EL (cell line): ENCODE data around the gene AKIP1.
A peak's percentile ranks its signal among the peaks of the same experiment; 100 is the strongest.
"Not testable (repeated sequence)": the region's sequence is repeated elsewhere in the genome, so short reads cannot be mapped to it uniquely, and the experiment has no call there.

ENCODE experiments used
- DNase-seq: peaks from one replicate; pipeline ENCODE4 v3.0.0-alpha.2; 2016

The AKIP1 gene

DNA sequence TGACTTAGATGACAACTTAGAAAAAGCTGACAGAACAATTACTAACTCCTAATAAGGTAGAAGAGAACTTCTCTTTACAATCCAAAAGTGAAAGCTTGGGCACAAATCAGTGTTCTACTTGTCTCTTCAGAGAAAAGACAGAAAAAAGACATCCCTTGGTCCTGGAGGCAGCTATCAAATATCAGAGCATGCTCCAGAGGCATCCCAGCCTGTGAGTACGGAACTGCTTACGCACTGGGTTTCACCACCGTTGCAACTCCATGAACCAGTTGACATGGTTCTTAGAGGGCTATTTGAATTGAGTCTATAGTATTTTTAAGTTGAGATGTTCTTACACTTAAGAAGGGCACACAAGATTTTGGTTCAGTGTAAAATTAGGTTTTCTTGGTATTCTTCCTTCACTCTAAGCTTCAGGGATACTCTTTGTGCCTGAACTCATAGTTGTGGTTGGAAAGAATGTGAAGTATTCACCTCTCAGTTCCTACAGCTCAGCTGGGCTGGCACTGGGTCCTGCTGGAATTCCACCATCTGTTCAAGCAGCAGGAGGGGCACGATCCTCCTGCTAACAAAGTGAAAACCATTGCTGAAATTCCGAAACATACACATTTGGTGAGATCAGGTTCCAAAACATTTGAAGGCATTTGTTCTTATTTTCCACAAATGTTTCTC lies 6.3 kb downstream of the AKIP1 start:
- peak; percentile 94 for DNase-seq

DNA sequence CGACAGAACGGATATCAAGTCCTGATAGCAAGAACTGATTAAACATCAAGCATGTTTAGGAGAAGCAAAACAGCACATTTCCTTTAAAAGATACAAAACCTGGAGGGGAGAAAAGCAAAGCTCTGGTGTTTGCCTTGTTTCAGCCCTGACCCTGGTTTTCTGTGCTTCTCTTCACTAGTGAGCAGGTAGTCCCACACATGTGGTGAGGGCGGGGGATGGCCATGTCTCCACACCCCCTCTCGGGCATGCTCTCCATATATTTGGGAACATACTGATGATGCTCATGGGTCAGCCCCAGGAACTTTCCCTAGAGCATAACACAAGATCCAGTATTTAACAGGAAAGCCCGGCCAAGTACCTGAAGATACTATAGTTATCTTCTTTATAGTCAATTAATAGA lies 11.7 kb downstream of the AKIP1 start:
- DNase-seq: no peak

DNA sequence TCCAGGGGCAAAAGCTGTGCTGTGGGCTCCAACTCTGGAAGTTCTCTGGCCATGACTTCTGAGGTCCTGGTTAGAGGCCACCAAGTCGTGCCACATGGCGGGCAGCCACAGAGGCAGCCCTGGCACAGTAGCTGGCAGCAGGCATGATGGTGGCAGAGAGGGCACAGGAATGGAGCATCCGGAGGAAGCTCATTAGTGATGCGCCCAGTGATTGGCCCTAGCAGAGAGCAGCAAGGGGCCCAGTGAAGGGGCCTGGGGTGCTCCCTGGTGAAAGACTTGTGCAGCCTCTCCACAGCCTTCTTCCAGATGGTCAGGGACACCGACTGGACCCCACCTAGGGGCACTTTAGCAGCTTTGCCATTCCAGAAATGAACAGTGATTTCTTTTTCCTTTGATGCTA lies 14.7 kb downstream of the AKIP1 start:
- DNase-seq: no peak

DNA sequence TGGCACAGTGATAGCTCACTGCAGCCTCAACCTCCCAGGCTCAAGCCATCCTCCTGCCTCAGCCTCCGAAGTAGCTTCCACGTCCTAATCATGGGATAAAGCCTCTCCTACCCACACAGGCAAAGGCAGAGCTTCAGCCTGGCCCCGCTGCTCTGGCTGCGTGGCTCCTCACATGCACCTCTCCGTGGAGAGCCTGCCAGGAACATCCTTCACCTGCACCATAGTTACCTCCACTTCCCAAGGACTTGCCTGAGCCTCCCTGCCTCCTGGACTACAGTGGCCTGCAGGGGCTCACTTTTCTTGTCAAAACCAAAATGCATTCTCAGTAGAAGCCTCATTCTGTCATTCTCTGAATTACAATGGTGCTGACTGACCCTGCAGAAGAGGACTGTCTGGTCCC lies 15.2 kb downstream of the AKIP1 start:
- no peak for DNase-seq

DNA sequence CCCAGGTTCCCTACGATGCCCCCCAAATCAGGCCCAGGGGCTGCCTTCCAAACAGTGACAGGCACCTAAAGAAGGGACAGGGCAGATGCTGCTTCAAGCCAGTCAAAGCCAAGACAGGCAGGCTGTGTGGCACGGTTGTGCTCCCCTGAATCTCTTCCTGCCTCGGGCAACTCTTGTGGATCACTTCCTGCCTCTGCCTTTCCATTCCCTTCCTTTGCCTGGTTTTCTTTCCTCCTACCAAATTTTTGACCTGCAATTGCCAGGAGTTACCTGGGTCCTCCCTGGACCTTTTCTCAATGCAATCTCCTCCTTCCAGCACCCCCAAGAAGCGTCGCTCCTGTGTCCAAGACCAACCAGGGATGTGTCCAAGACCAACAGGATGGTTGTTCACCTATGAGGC lies 16.2 kb downstream of the AKIP1 start:
- DNase-seq: no peak

DNA sequence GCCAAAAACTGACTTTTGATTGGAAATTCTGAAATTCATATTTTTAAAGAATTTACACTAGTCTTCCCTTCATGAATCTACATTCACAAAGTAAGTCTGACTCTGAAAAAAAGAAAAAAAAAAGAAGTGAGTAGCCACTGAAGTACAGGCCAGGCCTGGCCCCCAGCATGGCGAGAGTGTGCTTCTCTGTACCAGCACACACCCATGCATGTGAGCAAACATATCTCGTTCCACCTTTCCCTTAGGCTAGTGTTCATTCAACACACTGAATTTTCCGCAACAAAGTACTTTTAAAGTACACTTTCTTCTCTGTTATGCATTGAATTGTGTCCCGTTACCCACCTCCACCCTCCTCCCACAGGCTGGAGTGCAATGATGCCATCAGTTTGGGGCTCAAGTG lies 17.2 kb downstream of the AKIP1 start:
- DNase-seq: no peak

DNA sequence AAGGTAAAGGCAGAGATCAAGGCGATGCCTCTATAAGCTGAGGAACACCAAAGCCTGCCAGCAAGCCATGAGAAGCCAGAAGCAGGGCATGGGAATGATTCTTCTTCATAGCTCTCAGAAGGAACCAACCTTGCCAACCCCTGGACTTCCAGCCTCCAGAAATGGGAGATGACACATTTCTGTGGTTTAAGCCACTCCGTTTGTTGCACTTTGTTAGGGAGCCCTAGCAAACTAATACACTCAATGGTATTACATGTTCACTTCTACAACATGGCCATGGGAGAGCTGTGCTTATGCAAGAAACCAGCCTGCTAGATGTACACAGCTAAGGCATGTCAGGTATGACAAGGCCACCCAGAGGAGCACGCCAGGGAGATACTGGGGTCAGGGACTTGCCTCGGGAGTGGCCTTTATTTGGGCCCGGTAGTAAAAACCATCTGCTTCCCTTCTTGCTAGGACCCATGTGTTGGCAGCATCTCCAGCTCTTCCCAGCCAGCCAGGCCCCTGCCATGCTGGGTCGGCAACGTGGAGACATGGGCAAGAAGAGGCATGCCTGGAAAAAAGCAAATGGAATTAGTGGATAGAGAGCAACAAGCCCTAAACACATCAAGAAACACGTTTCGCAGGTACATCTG lies 18.1 kb downstream of the AKIP1 start:
- peak; percentile 55 for DNase-seq

DNA sequence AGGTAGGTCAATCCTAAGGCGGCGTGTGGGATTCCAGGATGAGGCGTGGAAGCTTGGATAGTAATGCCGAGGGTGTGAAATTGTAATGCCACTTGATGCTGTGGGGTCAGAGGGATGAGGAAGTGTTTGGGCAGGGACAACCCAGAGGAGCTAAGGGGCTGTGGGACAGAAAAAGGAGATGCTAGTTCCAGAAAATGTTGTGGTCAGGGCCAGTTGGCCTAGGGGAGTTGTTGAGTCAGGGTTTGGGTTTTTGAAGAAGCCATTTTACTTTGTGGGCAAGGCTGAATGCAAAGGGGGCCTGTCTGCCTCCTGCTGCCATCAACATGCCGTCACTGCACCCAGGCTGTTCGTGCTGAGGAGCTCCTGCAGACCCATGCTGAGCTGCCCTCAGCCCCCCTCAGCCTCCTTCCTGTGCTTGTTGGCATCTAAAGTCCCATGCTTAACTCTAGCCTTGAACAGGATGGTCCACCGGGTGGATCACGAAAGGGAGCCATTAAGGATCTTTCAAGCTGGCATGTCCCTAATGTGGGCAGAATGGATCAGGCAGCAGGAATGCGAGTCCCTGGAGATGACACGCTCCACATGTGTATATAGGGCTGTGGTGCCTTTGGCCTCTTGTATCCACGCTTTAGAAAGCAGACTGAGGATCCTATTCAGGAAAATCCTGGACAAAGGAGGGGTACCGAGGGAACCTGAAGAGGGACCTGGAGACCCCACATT lies 19.6 kb downstream of the AKIP1 start:
- peak; percentile 21 for DNase-seq

DNA sequence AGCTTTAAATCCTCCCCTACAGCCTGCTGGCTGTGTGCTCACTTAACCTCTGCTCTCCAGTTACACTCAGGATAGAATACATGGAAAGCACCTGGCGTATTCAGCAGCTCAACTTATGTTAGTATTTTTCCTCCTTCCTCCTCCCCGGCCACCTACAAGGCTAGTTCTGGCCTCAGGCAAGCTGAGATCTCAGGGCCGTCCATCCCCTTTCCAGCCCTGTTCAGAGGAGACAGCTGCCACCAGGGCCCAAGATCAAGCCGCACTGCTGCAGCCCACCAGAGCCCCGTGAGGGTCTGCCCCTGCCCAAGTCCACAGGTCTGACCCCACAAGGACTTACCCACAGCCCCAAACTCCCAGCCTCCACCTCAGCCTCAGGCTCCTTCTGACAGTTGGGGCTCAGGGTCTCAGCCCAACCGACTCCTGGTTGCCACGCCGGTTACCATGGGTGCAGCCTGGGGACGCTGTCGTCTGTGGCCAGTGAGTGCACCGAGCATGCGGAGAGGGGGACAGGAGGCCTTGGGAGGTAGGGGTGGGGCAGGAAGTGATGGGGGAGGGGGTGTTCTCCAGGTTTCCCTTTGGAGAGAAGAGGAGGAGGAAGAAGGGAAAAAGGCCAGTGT lies 21.7 kb downstream of the AKIP1 start, which contains the start of gene C11orf16:
TSS of gene C11orf16 (minus strand) at position 384 of the 617 bp plus-strand sequence. CDS start 639 bp downstream, outside the sequence.
- DNase-seq: no peak

DNA sequence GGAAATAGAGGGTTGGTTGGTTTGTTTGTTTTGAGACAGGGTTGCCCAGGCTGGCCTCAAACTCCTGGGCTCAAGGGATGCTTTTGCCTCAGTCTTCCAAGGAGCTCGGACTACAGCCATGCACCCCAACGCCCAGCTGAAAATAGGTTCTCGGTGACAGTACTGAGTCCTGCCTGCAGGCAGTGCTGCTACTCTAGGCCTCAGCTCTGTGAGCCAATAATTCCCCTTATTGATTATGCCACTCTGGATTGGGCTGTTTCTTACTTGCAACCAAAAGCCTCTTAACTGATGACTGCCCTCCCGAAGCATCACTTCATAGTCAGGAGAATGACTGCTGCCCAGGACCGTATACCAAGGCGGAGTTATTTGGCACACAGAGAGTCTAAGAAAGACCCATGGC lies 22.9 kb downstream of the AKIP1 start:
- no peak for DNase-seq

DNA sequence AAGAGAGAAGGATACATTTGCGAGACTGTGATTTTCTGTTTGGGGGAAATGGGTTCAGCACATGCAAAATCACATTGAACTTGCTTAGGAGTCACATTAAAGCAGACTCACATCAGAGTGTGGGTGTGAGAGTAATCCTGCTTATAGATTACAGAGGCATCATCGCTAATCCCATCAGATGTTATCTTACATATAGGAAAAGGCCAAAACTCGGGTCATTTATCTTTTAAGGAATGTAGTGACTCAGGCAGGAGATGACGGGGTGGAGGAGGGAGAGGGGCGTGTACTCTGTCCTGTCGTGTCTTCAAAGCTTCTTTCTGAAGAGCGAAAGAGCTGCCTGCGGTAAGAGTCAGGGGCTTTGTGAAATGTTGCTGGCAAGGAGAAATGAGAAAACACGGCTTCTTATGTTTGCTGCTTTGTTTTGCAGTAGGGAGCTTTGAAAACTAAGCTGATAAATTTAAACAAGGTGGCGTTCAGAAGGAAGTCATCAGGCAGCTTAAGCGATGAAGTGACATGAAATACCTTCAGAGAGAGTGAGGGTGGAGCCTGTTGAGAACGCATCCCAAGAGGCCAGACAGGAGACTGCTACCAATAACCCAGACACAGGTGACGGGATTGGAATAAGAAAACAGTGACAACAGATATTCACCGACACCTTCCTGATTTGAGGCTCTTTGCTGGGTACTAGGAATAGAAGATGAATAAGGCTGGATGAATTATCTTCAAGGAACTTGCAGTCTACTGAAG lies 23.9 kb downstream of the AKIP1 start:
- DNase-seq: peak; percentile 87

DNA sequence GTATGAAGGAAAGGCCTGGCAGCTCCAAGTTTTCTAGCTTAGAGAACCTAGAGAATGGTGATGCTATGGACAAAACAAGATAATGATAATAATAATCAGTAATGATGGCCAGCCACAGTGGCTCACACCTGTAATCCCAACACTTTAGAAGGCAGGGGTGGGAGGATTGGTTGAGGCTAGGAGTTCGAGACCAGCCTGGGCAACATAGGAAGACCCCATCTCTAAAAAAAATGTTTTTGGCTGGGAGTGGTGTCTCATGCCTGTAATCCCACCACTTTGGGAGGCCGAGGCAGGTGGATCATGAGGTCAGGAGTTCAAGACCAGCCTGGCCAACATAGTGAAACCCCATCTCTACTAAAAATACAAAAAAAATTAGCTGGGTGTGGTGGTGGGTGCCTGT lies 24.8 kb downstream of the AKIP1 start:
- not testable (repeated sequence) for DNase-seq

DNA sequence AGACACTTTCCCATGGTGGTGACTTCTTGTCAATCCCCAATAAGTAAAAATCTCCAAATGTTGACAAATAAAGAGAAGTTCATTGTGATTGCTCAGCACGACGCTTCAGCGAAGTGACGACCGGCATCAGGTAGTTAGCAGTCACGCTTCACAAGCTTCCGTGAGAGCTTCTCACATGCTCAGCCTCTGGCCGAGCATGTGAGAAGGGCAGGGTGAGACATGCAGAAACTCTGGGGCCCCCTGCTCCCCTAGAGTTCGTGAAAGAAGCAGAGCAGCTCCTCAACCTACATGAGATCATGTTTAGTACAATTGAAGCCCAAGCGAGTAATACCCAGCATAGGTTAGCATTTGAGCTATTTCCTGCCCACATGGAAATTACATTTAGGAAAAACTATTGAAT lies 26.2 kb downstream of the AKIP1 start:
- DNase-seq: no peak

DNA sequence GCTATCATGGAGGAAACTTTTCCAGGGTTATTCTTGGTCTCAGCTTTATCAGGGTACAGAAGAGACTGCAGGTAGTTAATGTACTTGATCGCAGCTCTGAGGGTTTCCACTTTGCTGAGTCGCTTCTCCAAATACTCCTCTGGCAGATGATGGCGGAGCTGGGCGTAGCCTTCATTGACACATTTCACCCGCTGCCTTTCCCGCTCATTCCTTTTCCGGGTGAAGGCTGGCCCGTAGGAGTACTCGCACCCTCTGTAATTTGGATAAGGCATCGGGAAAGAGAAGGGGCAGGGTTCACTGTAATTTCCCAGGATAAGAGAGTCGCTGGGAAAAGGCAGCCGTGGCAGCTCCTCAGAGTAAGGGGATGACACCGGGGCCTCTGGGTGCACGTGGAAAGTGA lies 26.7 kb downstream of the AKIP1 start:
- no peak for DNase-seq

DNA sequence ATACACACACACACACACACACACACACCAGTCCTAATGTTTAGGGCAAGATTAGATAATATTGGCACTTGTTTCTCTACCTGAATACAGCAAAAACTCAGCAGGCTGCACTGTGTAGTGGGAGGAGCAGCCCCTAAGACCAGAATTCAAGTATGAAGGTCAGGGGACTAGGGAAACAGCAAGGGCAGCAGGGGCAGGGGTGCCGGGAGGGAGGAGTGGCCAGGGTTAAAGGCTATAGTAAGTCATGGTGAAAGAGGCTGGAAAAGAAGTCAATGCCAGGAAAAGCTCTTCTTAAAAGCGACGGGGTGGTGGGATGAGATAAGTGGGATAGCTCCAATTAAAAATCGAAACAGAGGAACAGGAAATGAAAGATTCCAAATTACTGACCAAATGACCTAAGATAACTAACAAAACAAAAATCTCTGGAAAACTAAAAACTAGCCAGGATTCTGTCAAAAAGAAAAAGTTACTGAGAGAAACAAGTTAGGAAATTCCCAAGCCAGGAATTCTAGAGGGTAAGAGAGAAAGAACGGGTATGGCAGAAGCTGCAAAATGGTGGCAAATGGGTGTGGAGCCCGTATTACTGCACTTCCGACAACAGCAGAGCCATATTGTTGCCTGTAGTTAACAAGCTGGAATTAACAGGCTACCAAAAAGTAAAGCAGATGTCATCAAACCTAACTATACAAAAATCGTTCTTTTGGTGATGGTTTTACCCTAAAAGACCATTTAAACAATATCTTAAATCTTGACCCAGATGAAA lies 30.5 kb downstream of the AKIP1 start:
- DNase-seq: no peak

DNA sequence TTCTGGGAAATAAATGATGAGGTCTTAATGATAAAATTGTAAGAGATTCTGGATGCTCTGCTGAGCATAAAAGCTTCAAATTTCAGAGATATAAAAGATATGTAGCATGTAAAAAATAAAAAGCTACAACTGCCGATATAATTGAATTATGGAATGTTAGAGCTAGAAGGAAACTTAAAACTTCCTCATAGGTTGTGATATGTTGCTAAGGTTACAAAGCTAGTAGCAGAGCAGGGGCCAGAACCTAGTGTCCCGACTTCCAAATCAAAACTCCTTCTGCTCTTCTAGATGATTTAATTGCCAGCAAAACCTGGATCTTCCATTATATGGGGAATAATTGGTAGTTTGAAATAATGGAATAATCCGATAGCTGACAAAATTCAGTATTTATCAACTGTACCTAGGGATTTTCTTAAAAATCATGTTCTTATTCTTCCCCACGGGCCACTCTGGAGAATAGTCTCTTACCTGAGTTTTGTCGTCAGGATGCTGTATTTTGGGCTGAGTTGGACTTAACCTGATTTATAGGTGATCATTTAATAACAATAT lies 31.6 kb downstream of the AKIP1 start, which contains the start of gene ASCL3:
TSS of gene ASCL3 (minus strand) at position 499 of the 549 bp plus-strand sequence. CDS start 4,855 bp downstream, outside the sequence.
- DNase-seq: no peak

DNA sequence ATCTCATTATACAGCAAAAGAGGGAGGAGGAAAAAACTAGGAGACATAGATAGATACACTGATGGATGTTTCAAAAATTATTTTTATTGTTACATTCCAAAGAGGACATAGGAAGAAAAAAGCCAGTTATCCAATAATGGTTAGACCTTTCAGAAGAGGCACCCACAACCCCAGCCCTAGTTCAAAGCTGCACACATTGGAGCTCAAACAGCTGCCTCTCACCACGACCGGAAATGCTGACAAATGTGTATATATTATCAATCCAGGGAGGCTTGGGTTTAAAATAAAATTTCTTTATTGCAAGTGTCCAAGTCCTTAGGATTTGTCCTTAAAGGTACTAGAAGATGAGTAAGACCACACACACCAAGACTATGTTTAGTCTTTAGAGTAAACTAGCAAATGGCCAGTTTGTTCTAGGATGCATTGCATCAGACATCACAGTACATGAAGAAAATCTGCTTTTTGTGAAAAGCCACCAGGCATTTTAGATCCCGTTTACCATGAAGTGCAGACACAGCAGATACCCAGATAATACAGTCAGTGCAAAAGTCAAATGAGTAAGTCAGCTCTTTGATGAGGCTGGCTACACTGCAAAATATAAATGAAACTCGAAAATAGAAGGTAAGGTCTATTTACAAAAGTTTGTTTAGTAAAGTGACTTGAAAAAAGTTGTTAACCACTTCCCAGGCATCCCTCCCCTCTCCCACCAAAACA lies 36.4 kb downstream of the AKIP1 start:
- no peak for DNase-seq

DNA sequence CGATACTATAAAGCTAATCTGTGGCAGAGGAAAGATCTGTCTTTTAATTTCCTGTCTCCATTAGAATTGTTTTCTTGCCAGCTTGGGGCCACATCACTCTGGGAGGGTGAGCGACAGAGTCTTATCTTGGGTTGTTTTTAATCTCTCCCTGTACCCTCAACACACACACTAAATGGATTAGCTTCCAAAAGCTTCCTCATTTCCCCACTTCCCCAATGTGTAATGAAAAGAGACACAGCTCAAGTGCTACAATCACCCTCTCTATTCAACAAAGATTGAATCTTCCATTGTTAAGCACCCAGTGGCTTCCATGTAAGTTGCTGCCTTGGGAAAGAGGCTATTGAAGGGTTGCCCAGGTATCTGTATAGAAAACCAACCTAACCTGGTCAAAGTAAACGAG lies 37.9 kb downstream of the AKIP1 start:
- DNase-seq: no peak

DNA sequence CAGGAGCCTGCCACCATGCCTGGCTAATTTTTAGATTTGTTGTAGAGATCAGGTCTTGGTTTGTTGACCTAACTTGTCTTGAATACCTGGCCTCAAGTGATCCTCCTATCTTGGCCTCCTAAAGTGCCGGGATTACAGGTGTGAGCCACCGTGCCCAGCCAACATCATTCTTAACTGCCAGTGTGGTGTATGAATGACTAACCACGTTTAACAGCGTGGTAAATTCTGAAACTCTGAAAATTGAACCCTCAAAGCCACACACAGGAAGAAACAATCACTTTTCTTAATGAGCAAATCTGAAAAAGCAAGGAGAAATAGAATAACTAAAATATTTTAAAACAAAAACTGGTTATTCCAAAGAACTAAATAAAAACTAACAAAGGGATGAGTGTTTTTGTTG lies 45.9 kb downstream of the AKIP1 start:
- DNase-seq: no peak

DNA sequence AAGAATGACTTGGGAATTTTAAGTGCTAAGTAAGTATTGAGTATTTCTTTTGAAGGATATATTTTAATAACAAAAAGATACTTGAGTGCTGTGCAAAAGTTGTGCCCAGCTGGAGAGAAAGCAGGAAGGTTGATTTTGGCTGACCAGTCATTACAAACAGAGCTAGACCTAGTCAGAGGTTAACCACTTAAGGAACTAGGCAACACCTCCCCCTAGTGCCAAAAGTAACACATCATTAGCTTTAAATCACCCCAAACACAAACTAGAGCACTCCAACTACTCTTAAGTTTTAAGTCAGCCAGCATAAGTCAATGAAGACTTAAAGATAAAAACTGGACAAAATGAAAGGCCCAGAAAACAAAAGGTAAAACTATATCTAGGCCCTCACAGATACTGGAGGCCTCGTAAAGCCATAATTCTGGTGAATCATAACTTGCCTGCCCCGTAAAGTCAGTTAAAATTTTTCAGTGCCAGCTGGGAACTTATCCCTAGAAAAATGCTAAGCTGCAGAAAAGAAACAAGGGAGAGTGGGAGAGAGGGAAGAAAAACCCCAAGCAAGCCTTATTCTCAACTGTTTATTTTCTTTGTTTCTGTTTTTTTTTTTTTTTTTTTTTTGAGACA lies 48.7 kb downstream of the AKIP1 start:
- DNase-seq: peak; percentile 80

DNA sequence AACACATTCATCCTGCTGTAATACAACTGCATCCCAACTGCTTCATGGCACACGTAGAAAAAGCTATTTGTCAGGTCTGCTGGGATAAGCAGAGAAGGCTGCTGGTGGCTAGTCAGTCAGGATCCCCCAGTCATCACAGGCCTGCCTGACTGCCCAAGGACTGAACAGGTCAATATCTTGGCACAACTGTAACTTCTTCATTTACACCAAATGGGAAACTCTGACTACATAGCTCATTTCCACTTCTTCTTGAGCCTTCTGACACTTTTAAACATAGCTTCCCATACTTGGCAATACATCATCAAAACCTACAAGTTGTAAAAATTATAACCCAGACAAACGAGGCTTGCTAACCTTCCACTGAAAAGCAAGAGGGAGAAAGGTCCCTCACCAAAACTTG lies 50.4 kb downstream of the AKIP1 start:
- no peak for DNase-seq
